ENCODE data around the gene SLC8A3. TPM values are rescaled to one million over a fixed set of nuclear protein-coding genes. Genes with fewer than 3 reads are reported as not detected.
A peak's percentile ranks its signal among the peaks of the same experiment; 100 is the strongest.

Gene SLC8A3
- total and polyA plus RNA-seq, 10 of the 15 experiments (the other 5 are each of a cell fraction or from before 2014, with no cell fraction given): 0.04 to 0.17 (median 0.13) TPM; not detected in 3

GRCh38 chr14:70139384-70139783 lies 49.4 kb downstream of the SLC8A3 start:
- ChIA-PET SMC1A (ENCODE audit: uncharacterized antibody, unreplicated experiment) (interaction anchor here (0.7 kb wide), 1 partner anchor 10 kb away, joined by 3 read pairs; no protein-coding TSS in a partner anchor), RAD21 (ENCODE audit: unreplicated experiment) (no interaction called here), CTCF (no interaction called here), POLR2A (no interaction called here)
- in situ Hi-C loops (cut with MboI): no loop called here
- Histone ChIP-seq H3K27ac (ENCODE audit: control insufficient read depth, insufficient read depth) (no peak overlapping the region), H4K20me1 (ENCODE audit: control insufficient read depth, insufficient read depth) (no peaks in the 10 kb centered on the region), H3K9me3 (replicated peaks; ENCODE audit: control insufficient read depth, insufficient read depth, low read length) (no peaks in the 10 kb centered on the region), H3K4me2 (ENCODE audit: control insufficient read depth, insufficient read depth) (no peak overlapping the region), H3K4me3 (no peak overlapping the region), H3K4me1 (ENCODE audit: control insufficient read depth, insufficient read depth, low read length) (no peaks in the 10 kb centered on the region), H3K36me3 (ENCODE audit: control insufficient read depth in 2 of 2, insufficient read depth in 2 of 2, low read length in 1 of 2) (no peaks in the 10 kb centered on the region), H2AFZ (ENCODE audit: control insufficient read depth, low read depth, low read length) (no peak overlapping the region), H3K79me2 (ENCODE audit: control insufficient read depth, insufficient read depth, low read length) (no peaks in the 10 kb centered on the region), H3K9ac (ENCODE audit: control insufficient read depth, insufficient read depth, low read length) (no peak overlapping the region), H3K27me3 (replicated peaks in 1 of 2; ENCODE audit: control insufficient read depth in 2 of 2, insufficient read depth in 2 of 2, low read length in 1 of 2) (peaks cover 0 to 3% of the 10 kb centered on the region in 2 experiments; a peak in 2 of 4 replicates)
- 8% methylated on average over 5 of the region's 5 CpGs for WGBS (ENCODE audit: insufficient coverage, insufficient replicate concordance, low lambda C conversion rate, missing lambda C conversion rate)
- intact Hi-C loops (cut with micrococcal nuclease; ENCODE audit: unreplicated experiment): no loop called here
- TF ChIP-seq BHLHE40 (IDR thresholded peaks at IDR 0.05; ENCODE audit: borderline replicate concordance in 1 of 2, low read depth in 2 of 2, low read length in 1 of 2): peak in 1 of 2 experiments; percentile 5; a peak in 1 of 4 replicates
- TF ChIP-seq ZNF592 (IDR thresholded peaks at IDR 0.05): no peak
- no peak for TF ChIP-seq SIX5 (IDR thresholded peaks at IDR 0.05; ENCODE audit: low read depth, low read length, severe bottlenecking)
- TF ChIP-seq E2F4 (IDR thresholded peaks at IDR 0.05; ENCODE audit: low read depth, low read length): no peak
- no peak for ATAC-seq
- peak; percentile 7 for DNase-seq (ENCODE audit: low read depth, low spot score)
- no peak for FAIRE-seq
- no TSS peak for BruUV-seq (replicated peaks)
